OCI-LY1 (cell line): ENCODE results near the gene NF2.

ENCODE experiments used
- EZH2 ChIP-seq: fragments of 200-600 bp; sonication (generic), shearing (Covaris generic); IDR thresholded peaks from 2 replicates; pipeline ENCODE4 v1.8.0; 2017; ENCODE audit warnings: borderline replicate concordance, mixed run types, mild to moderate bottlenecking, antibody characterized with exemption, low read length, moderate library complexity, mixed read lengths
- TF ChIP-seq, protein P1 (sequence below): fragments of 200-600 bp; sonication (generic), shearing (Covaris generic); IDR thresholded peaks from 2 replicates; pipeline ENCODE4 v1.5.1; 2017; ENCODE audit warnings: mild to moderate bottlenecking, antibody characterized with exemption, low read length, moderate library complexity, mixed read lengths

- TF ChIP-seq, protein P1, sequence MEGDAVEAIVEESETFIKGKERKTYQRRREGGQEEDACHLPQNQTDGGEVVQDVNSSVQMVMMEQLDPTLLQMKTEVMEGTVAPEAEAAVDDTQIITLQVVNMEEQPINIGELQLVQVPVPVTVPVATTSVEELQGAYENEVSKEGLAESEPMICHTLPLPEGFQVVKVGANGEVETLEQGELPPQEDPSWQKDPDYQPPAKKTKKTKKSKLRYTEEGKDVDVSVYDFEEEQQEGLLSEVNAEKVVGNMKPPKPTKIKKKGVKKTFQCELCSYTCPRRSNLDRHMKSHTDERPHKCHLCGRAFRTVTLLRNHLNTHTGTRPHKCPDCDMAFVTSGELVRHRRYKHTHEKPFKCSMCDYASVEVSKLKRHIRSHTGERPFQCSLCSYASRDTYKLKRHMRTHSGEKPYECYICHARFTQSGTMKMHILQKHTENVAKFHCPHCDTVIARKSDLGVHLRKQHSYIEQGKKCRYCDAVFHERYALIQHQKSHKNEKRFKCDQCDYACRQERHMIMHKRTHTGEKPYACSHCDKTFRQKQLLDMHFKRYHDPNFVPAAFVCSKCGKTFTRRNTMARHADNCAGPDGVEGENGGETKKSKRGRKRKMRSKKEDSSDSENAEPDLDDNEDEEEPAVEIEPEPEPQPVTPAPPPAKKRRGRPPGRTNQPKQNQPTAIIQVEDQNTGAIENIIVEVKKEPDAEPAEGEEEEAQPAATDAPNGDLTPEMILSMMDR: no peak
- TF ChIP-seq EZH2: no peak
Measured at GRCh38 chr22:29670626-29671025, 67.2 kb downstream of the NF2 start.
